Measurements from ENCODE around the gene MST1. TPM values are rescaled to one million over a fixed set of nuclear protein-coding genes. Genes with fewer than 3 reads are reported as not detected.

Gene MST1
- total and polyA plus RNA-seq, 2 donors, result 5.5 to 11.2 TPM

- 67% methylated on average over 8 of the region's 8 CpGs for WGBS
- DNase-seq (ENCODE audit: extremely low spot score), result no peak
- Histone ChIP-seq H3K4me3 (ENCODE audit: low read depth, low read length) (peak overlapping the region; percentile 72), H3K27ac (ENCODE audit: low read depth) (peak overlapping the region; percentile 28), H3K4me1 (ENCODE audit: insufficient read depth) (no peaks in the 10 kb centered on the region), H3K36me3 (ENCODE audit: insufficient read depth) (no peaks in the 10 kb centered on the region)
Measured at GRCh38 chr3:49722896-49723295, 33.6 kb upstream of the MST1 start.

GRCh38 chr3:49721896-49722781, 32.9 kb upstream of the MST1 start:
- no peaks in the 10 kb centered on the region for H3K36me3 ChIP-seq (ENCODE audit: insufficient read depth)
- H3K4me3 ChIP-seq (ENCODE audit: low read depth, low read length), result no peak overlapping the region
- WGBS, result 86% methylated on average over 26 of the region's 26 CpGs
- no peak overlapping the region for H3K27ac ChIP-seq (ENCODE audit: low read depth)
- no peak for DNase-seq (ENCODE audit: extremely low spot score)
- H3K4me1 ChIP-seq (ENCODE audit: insufficient read depth), result no peaks in the 10 kb centered on the region

GRCh38 chr3:49721596-49721895, 32.3 kb upstream of the MST1 start:
- H3K4me1 ChIP-seq (ENCODE audit: insufficient read depth), result no peaks in the 10 kb centered on the region
- H3K4me3 ChIP-seq (ENCODE audit: low read depth, low read length), result no peak overlapping the region
- no peaks in the 10 kb centered on the region for H3K36me3 ChIP-seq (ENCODE audit: insufficient read depth)
- H3K27ac ChIP-seq (ENCODE audit: low read depth), result no peak overlapping the region
- DNase-seq (ENCODE audit: extremely low spot score), result no peak
- 76% methylated on average over 9 of the region's 9 CpGs for WGBS

- no peak for DNase-seq (ENCODE audit: extremely low spot score)
- Histone ChIP-seq H3K36me3 (ENCODE audit: insufficient read depth) (no peaks in the 10 kb centered on the region), H3K4me3 (ENCODE audit: low read depth, low read length) (no peak overlapping the region), H3K27ac (ENCODE audit: low read depth) (no peak overlapping the region), H3K4me1 (ENCODE audit: insufficient read depth) (no peaks in the 10 kb centered on the region)
- WGBS, result 66% methylated on average over 4 of the region's 4 CpGs
Measured at GRCh38 chr3:49720855-49721595, 31.8 kb upstream of the MST1 start.

- Histone ChIP-seq H3K4me1 (ENCODE audit: insufficient read depth) (no peaks in the 10 kb centered on the region), H3K36me3 (ENCODE audit: insufficient read depth) (no peaks in the 10 kb centered on the region), H3K4me3 (ENCODE audit: low read depth, low read length) (peak within 1 kb of the TSS; percentile 36), H3K27ac (ENCODE audit: low read depth) (no peak within 1 kb of the TSS)
- DNase-seq (ENCODE audit: extremely low spot score), result peak; percentile 84
- WGBS, result under 1% methylated on average over 50 of the region's 50 CpGs
Measured at GRCh38 chr3:49719214-49719884, 30.1 kb upstream of the MST1 start, which contains the start of gene AMIGO3. Gene AMIGO3 (minus strand): TSS chr3:49719684. CDS start chr3:49719465, 219 bp downstream.

- 6% methylated on average over 33 of the region's 33 CpGs for WGBS
- H3K27ac ChIP-seq (ENCODE audit: low read depth), result no peak overlapping the region
- no peak for DNase-seq (ENCODE audit: extremely low spot score)
- peak overlapping the region; percentile 36 for H3K4me3 ChIP-seq (ENCODE audit: low read depth, low read length)
- H3K36me3 ChIP-seq (ENCODE audit: insufficient read depth), result no peaks in the 10 kb centered on the region
- no peaks in the 10 kb centered on the region for H3K4me1 ChIP-seq (ENCODE audit: insufficient read depth)
Measured at GRCh38 chr3:49718858-49719213, 29.6 kb upstream of the MST1 start.

- no peaks in the 10 kb centered on the region for H3K4me1 ChIP-seq (ENCODE audit: insufficient read depth)
- no peaks in the 10 kb centered on the region for H3K36me3 ChIP-seq (ENCODE audit: insufficient read depth)
- no peak overlapping the region for H3K27ac ChIP-seq (ENCODE audit: low read depth)
- H3K4me3 ChIP-seq (ENCODE audit: low read depth, low read length), result no peak overlapping the region
- WGBS, result 53% methylated on average over 75 of the region's 75 CpGs
- DNase-seq (ENCODE audit: extremely low spot score), result no peak
Measured at GRCh38 chr3:49717959-49718857, 28.9 kb upstream of the MST1 start.

- H3K4me1 ChIP-seq (ENCODE audit: insufficient read depth), result no peaks in the 10 kb centered on the region
Measured at GRCh38 chr3:49717211-49717958, 28.1 kb upstream of the MST1 start.

GRCh38 chr3:49716691-49717210, 27.5 kb upstream of the MST1 start:
- no peak overlapping the region for H3K4me3 ChIP-seq (ENCODE audit: low read depth, low read length)
- H3K36me3 ChIP-seq (ENCODE audit: insufficient read depth), result no peaks in the 10 kb centered on the region
- no peak overlapping the region for H3K27ac ChIP-seq (ENCODE audit: low read depth)
- WGBS, result 88% methylated on average over 16 of the region's 16 CpGs
- no peaks in the 10 kb centered on the region for H3K4me1 ChIP-seq (ENCODE audit: insufficient read depth)
- DNase-seq (ENCODE audit: extremely low spot score), result no peak

More at GRCh38 chr3:49717211-49717958, 28.1 kb upstream of the MST1 start:
- Histone ChIP-seq H3K4me3 (ENCODE audit: low read depth, low read length) (no peak overlapping the region), H3K36me3 (ENCODE audit: insufficient read depth) (no peaks in the 10 kb centered on the region), H3K27ac (ENCODE audit: low read depth) (no peak overlapping the region)
- 93% methylated on average over 14 of the region's 14 CpGs for WGBS
- DNase-seq (ENCODE audit: extremely low spot score), result no peak

- Histone ChIP-seq H3K36me3 (ENCODE audit: insufficient read depth) (no peaks in the 10 kb centered on the region), H3K4me1 (ENCODE audit: insufficient read depth) (no peaks in the 10 kb centered on the region), H3K4me3 (ENCODE audit: low read depth, low read length) (no peak overlapping the region), H3K27ac (ENCODE audit: low read depth) (no peak overlapping the region)
- 91% methylated on average over 7 of the region's 7 CpGs for WGBS
- DNase-seq (ENCODE audit: extremely low spot score), result no peak
Measured at GRCh38 chr3:49716169-49716568, 26.9 kb upstream of the MST1 start.

GRCh38 chr3:49715611-49716121, 26.4 kb upstream of the MST1 start:
- Histone ChIP-seq H3K36me3 (ENCODE audit: insufficient read depth) (no peaks in the 10 kb centered on the region), H3K27ac (ENCODE audit: low read depth) (no peak overlapping the region), H3K4me3 (ENCODE audit: low read depth, low read length) (no peak overlapping the region), H3K4me1 (ENCODE audit: insufficient read depth) (no peaks in the 10 kb centered on the region)
- no peak for DNase-seq (ENCODE audit: extremely low spot score)
- WGBS, result 91% methylated on average over 13 of the region's 13 CpGs
